ENCODE results near the gene IL1R1. TPM values are rescaled to one million over a fixed set of nuclear protein-coding genes. Genes with fewer than 3 reads are reported as not detected.

IL1R1 gene
- total and polyA plus RNA-seq, 10 donors = 7.6 to 163 (median 73.3) TPM

GRCh38 chr2:102159295-102159694 is 16.7 kb downstream of the IL1R1 start:
- no peak for DNase-seq
- Histone ChIP-seq H3K9me3 (no peaks in the 10 kb centered on the region), H3K27ac (peak overlapping the region in 2 of 8 donors; percentile 32 to 40), H3K36me3 (peaks cover 0 to 84% (median 7%) of the 10 kb centered on the region in 6 donors), H3K27me3 (replicated peaks in 1 of 7) (no peaks in the 10 kb centered on the region), H3K4me3 (no peak overlapping the region), H3K4me1 (peaks cover 0 to 17% (median 3%) of the 10 kb centered on the region in 6 donors)
- 62 to 81% (median 66%) methylated on average over 1 of the region's 1 CpG for WGBS, 5 donors
- intact Hi-C loops (cut with DNase I; ENCODE audit: low total_unique reads) = no loop called here
- TF ChIP-seq CTCF (IDR thresholded peaks at IDR 0.05 in 8 of 11, conservative IDR thresholded peaks at IDR 0.05 in 3 of 11) (no peak), POLR2A (IDR thresholded peaks at IDR 0.05) (no peak), POLR2AphosphoS5 (IDR thresholded peaks at IDR 0.05) (no peak)

- WGBS, 5 donors = 39 to 62% (median 41%) methylated on average over 4 of the region's 4 CpGs
- Histone ChIP-seq H3K4me3 (no peak overlapping the region), H3K9me3 (no peaks in the 10 kb centered on the region), H3K27me3 (replicated peaks in 1 of 7) (no peaks in the 10 kb centered on the region), H3K36me3 (peaks cover 0 to 80% (median 7%) of the 10 kb centered on the region in 6 donors), H3K4me1 (peaks cover 0 to 10% (median 3%) of the 10 kb centered on the region in 6 donors), H3K27ac (no peak overlapping the region)
- DNase-seq = no peak
- TF ChIP-seq POLR2A (IDR thresholded peaks at IDR 0.05) (no peak), CTCF (IDR thresholded peaks at IDR 0.05 in 8 of 11, conservative IDR thresholded peaks at IDR 0.05 in 3 of 11) (peak in 6 of 11 experiments; percentile 21 to 51 (median 34)), POLR2AphosphoS5 (IDR thresholded peaks at IDR 0.05) (no peak)
- intact Hi-C loops (cut with DNase I; ENCODE audit: low total_unique reads) = no loop called here
These were observed 23.8 kb downstream of the IL1R1 start for GRCh38 chr2:102166189-102166845.

GRCh38 chr2:102168026-102168771 is 25.7 kb downstream of the IL1R1 start:
- Histone ChIP-seq H3K9me3 (no peaks in the 10 kb centered on the region), H3K4me1 (peaks cover 0 to 17% (median 5%) of the 10 kb centered on the region in 6 donors), H3K27me3 (replicated peaks in 1 of 7) (no peaks in the 10 kb centered on the region), H3K36me3 (peaks cover 0 to 90% (median 15%) of the 10 kb centered on the region in 6 donors), H3K4me3 (no peak overlapping the region), H3K27ac (no peak overlapping the region)
- 86 to 94% (median 93%) methylated on average over 5 of the region's 5 CpGs for WGBS, 5 donors
- intact Hi-C loops (cut with DNase I; ENCODE audit: low total_unique reads) = no loop called here
- TF ChIP-seq POLR2AphosphoS5 (IDR thresholded peaks at IDR 0.05) = no peak
- no peak for TF ChIP-seq CTCF (IDR thresholded peaks at IDR 0.05 in 8 of 11, conservative IDR thresholded peaks at IDR 0.05 in 3 of 11)
- no peak for TF ChIP-seq POLR2A (IDR thresholded peaks at IDR 0.05)
- no peak for DNase-seq

- H3K27me3 ChIP-seq (replicated peaks in 1 of 7) = no peaks in the 10 kb centered on the region
- WGBS, 5 donors = 73 to 86% (median 80%) methylated on average over 5 of the region's 5 CpGs
- H3K36me3 ChIP-seq = peaks cover 0 to 99% (median 23%) of the 10 kb centered on the region in 6 donors
- TF ChIP-seq POLR2AphosphoS5 (IDR thresholded peaks at IDR 0.05) (no peak), POLR2A (IDR thresholded peaks at IDR 0.05) (no peak), CTCF (IDR thresholded peaks at IDR 0.05 in 8 of 11, conservative IDR thresholded peaks at IDR 0.05 in 3 of 11) (no peak)
- peak overlapping the region in 5 of 8 donors; percentile 1 to 62 (median 48) for H3K27ac ChIP-seq
- DNase-seq = no peak
- peaks cover 0 to 10% (median 0%) of the 10 kb centered on the region in 6 donors for H3K4me1 ChIP-seq
- peak overlapping the region in 1 of 8 donors; percentile 11 for H3K4me3 ChIP-seq
- no peaks in the 10 kb centered on the region for H3K9me3 ChIP-seq
- intact Hi-C loops (cut with DNase I; ENCODE audit: low total_unique reads) = no loop called here
These were observed 29.4 kb downstream of the IL1R1 start for GRCh38 chr2:102171946-102172345.

All from spleen (tissue), 11 donors.